Lower lobe of right lung (tissue), 2 donors: ENCODE results near the gene MESP2. TPM values are rescaled to one million over a fixed set of nuclear protein-coding genes. Genes with fewer than 3 reads are reported as not detected.

Experiments used
- ATAC-seq, 2 donors: fragments of 200-7000 bp; cut with Tn5 transposase; one replicate each; pipeline ENCODE4 v1.9.1; 2020 to 2022; ENCODE audit warnings: mild to moderate bottlenecking in 2 of 2, moderate library complexity in 2 of 2
- DNase-seq: peaks from one replicate; pipeline ENCODE4 v3.0.0-alpha.2; 2020
- H3K27ac ChIP-seq: fragments of 200-600 bp; one replicate; pipeline ENCODE4 v1.8.0; 2022
- H3K27me3 ChIP-seq: fragments of 200-600 bp; one replicate; pipeline ENCODE4 v1.8.0; 2022; ENCODE audit warnings: low read depth
- H3K36me3 ChIP-seq: fragments of 200-600 bp; one replicate; pipeline ENCODE4 v1.8.0; 2022; ENCODE audit warnings: mild to moderate bottlenecking
- H3K4me1 ChIP-seq: fragments of 200-600 bp; one replicate; pipeline ENCODE4 v1.8.0; 2022
- H3K4me3 ChIP-seq: fragments of 200-600 bp; one replicate; pipeline ENCODE4 v1.8.0; 2022; ENCODE audit warnings: mild to moderate bottlenecking
- H3K9me3 ChIP-seq: fragments of 200-600 bp; one replicate; pipeline ENCODE4 v1.8.0; 2022
- intact Hi-C: fragments of 100-400 bp; cut with DNase I; formaldehyde crosslinking; loops from one replicate; pipeline ENCODE4 v1.11.0; 2022
- total RNA-seq: library from RNA; stranded (reverse); fragmentation: NEBNext Ultra II Directional; extraction: Animal tissue kit (Norgen Biotek cat#: 25700); gene quantifications from one replicate; pipeline ENCODE4 v1.2.1, GENCODE V29; 2021
- TF ChIP-seq, protein P1 (sequence below): fragments of 200-600 bp; IDR thresholded peaks from one replicate; pipeline ENCODE4 v1.8.0; 2022; ENCODE audit warnings: antibody characterized with exemption, mild to moderate bottlenecking
- donor health status: DM: no; HTN: yes; CAD: no; lungs with severe emphysema.

The MESP2 gene
- total RNA-seq, 1 donor from 2014 or later, result not detected

DNA sequence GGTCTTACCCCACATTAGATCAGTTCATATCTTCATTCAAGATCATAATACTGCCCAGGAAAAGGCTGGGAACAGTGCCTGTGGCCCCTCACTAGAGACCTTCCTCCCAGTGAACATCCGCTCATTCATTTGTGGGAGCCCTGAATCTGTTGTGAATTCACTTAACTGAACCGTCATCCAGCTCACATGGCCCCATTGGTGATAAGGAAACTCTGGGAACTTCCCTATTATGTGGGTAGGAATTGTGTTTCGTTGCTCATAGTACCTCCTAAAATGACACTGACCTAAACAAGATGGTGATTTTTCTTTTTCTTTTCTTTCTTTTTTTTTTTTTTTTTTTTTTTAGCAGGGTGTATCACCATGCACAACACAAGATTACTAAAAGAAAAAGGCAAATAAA lies 6.8 kb upstream of the MESP2 start:
- no peaks in the 10 kb centered on the region for H3K36me3 ChIP-seq
- DNase-seq (no peak), ATAC-seq (no peak)
- no peaks in the 10 kb centered on the region for H3K27me3 ChIP-seq
- no peaks in the 10 kb centered on the region for H3K9me3 ChIP-seq
- intact Hi-C loops, result no loop called here
- no peak overlapping the region for H3K27ac ChIP-seq
- no peak overlapping the region for H3K4me3 ChIP-seq
- H3K4me1 ChIP-seq, result no peaks in the 10 kb centered on the region
- TF ChIP-seq, protein P1, sequence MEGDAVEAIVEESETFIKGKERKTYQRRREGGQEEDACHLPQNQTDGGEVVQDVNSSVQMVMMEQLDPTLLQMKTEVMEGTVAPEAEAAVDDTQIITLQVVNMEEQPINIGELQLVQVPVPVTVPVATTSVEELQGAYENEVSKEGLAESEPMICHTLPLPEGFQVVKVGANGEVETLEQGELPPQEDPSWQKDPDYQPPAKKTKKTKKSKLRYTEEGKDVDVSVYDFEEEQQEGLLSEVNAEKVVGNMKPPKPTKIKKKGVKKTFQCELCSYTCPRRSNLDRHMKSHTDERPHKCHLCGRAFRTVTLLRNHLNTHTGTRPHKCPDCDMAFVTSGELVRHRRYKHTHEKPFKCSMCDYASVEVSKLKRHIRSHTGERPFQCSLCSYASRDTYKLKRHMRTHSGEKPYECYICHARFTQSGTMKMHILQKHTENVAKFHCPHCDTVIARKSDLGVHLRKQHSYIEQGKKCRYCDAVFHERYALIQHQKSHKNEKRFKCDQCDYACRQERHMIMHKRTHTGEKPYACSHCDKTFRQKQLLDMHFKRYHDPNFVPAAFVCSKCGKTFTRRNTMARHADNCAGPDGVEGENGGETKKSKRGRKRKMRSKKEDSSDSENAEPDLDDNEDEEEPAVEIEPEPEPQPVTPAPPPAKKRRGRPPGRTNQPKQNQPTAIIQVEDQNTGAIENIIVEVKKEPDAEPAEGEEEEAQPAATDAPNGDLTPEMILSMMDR, result no peak

DNA sequence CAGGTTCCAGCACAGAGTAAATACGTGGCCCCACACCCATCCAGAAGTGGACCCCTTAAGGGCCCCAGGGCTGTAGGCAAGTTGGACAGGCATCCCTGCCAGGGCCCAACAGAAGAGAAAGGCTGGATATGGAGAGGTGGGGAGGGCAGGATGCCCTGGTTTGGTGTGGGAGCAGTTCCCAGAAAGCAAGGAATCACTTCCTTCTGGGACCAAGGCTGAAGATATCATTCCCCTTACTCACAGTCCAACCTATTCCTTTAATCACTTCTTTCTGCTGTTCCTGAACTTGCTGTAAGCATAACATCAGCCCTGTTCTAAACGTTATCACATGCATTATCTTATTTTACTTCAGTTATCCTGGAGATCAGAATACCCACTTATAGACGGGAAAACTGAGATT lies 6.1 kb upstream of the MESP2 start:
- Histone ChIP-seq H3K9me3 (no peaks in the 10 kb centered on the region), H3K27ac (no peak overlapping the region), H3K4me1 (no peaks in the 10 kb centered on the region), H3K36me3 (no peaks in the 10 kb centered on the region), H3K27me3 (no peaks in the 10 kb centered on the region), H3K4me3 (no peak overlapping the region)
- intact Hi-C loops, result no loop called here
- TF ChIP-seq, protein P1, result no peak
- ATAC-seq (no peak), DNase-seq (peak; percentile 18)

DNA sequence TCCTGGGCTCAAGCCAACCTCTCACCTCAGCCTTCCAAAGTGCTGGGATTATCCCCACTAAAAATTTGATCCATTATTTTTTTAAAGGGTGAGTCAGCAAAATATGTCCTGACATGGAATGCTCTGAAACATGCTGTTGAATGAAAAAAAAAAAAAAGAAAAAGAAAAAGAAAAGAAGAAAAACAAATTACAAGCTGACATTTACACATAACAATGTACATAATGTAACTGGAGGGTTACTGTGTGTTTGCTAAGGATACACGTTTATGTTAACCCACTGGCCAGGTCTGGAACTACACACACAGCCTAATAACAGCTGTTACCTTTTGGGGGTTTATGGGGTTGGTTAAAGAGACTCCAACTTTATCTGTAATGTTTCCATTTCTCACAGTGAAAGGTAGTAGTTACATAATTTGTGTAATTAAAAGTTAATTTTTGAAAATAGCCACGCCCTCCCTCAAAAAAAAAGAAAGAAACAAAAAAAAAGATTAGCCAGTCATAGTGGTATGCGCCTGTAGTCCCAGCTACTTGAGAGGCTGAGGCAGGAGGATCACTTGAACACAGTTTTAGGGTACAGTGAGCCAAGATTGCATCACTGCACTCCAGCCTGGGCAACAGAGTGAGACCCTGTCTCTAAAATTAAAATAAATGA lies 3.1 kb upstream of the MESP2 start:
- Histone ChIP-seq H3K27me3 (no peaks in the 10 kb centered on the region), H3K9me3 (no peaks in the 10 kb centered on the region), H3K36me3 (no peaks in the 10 kb centered on the region), H3K4me3 (no peak overlapping the region), H3K27ac (no peak overlapping the region), H3K4me1 (peaks cover 18% of the 10 kb centered on the region)
- TF ChIP-seq, protein P1, result no peak
- ATAC-seq, result no peak
- intact Hi-C loops, result no loop called here
- no peak for DNase-seq

DNA sequence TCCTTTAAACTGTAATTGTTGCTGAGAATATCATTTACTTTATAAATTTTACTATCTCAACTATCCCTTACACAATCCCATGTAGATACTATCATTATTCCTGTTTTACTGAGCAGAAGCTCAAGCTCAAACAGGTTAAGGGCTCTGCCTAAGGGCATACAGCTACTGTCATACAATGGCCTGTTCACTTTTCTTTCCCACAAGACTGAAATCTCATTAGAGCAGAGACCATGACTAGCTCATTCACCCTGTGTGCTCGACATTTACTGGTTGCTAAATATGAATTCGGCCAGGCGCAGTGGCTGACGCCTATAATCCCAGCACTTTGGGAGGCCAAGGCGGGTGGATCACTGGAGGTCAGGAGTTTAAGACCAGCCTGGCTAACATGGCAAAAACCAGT lies 1.6 kb upstream of the MESP2 start:
- ATAC-seq (no peak), DNase-seq (no peak)
- H3K9me3 ChIP-seq, result no peaks in the 10 kb centered on the region
- H3K27ac ChIP-seq, result no peak overlapping the region
- TF ChIP-seq, protein P1, result no peak
- no peak overlapping the region for H3K4me3 ChIP-seq
- intact Hi-C loops, result no loop called here
- peaks cover 18% of the 10 kb centered on the region for H3K4me1 ChIP-seq
- no peaks in the 10 kb centered on the region for H3K36me3 ChIP-seq
- H3K27me3 ChIP-seq, result no peaks in the 10 kb centered on the region

DNA sequence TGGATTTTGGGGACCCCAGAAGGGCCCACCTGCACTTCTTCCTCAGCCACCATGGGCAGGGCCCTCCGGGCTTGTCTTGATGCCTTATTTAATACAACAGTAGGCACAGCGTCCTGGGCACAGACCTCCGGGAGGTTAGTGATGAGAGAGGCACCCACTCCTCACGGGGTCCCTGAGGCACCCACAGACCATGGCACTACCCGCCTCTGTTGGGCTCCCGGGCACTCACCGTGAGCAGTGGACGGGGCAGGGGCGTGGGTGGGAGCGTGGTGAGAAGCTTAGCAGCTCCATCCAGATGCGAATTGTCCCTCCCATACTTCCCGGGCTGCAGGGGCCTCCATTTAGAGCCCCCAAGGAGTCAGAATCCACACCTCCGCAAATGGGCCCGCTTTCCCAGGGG lies 317 bp upstream of the MESP2 start:
- no peak for DNase-seq

More for the DNA sequence above, 317 bp upstream of the MESP2 start:
- Histone ChIP-seq H3K27me3 (no peaks in the 10 kb centered on the region), H3K36me3 (no peaks in the 10 kb centered on the region), H3K4me1 (peaks cover 18% of the 10 kb centered on the region), H3K9me3 (no peaks in the 10 kb centered on the region), H3K27ac (no peak overlapping the region), H3K4me3 (peak overlapping the region; percentile 53)
- TF ChIP-seq, protein P1, result no peak
- intact Hi-C loops, result no loop called here
- peak in 1 of 2 donors; percentile 3 for ATAC-seq
